Measurements from ENCODE around the gene CYP2U1. TPM values are rescaled to one million over a fixed set of nuclear protein-coding genes. Genes with fewer than 3 reads are reported as not detected.

CYP2U1 gene
- total and polyA plus RNA-seq, 2 of the 8 experiments (the other 6 are each of a cell fraction or from before 2014, with no cell fraction given), result 3.1 to 5.0 TPM

- TF ChIP-seq KDM1A (IDR thresholded peaks at IDR 0.05; ENCODE audit: borderline replicate concordance, low read length) (no peak), SUZ12 (IDR thresholded peaks at IDR 0.05; ENCODE audit: low read length) (0 out of 2 replicates have a peak, but pooled peaks have one; percentile 30), MAX (IDR thresholded peaks at IDR 0.05) (peak; percentile 50), JUND (IDR thresholded peaks at IDR 0.05; ENCODE audit: low read length) (no peak), BCL11A (IDR thresholded peaks at IDR 0.05; ENCODE audit: low read depth in 2 of 2, low read length in 2 of 2) (no peak), ASH2L (IDR thresholded peaks at IDR 0.05; ENCODE audit: low read length) (peak; percentile 60), CREB1 (IDR thresholded peaks at IDR 0.05) (peak; percentile 41; the same call in 1 of the 2 replicates), SIX5 (IDR thresholded peaks at IDR 0.05; ENCODE audit: low read depth, low read length) (no peak), CTBP2 (IDR thresholded peaks at IDR 0.05; ENCODE audit: borderline replicate concordance, insufficient read depth, insufficient read length, low read length) (peak; percentile 67), BACH1 (IDR thresholded peaks at IDR 0.05; ENCODE audit: low read length) (no peak; the same call in 1 of the 2 replicates), ZNF274 (IDR thresholded peaks at IDR 0.05; ENCODE audit: borderline replicate concordance, extremely low read depth, low read length) (no peak), SIN3A (conservative IDR thresholded peaks at IDR 0.05 in 1 of 2, IDR thresholded peaks at IDR 0.05 in 1 of 2; ENCODE audit: low read depth in 1 of 2, low read length in 2 of 2) (no peak), POLR2AphosphoS5 (IDR thresholded peaks at IDR 0.05; ENCODE audit: low read depth, low read length) (peak; percentile 45; the same call in 1 of the 2 replicates), USF2 (IDR thresholded peaks at IDR 0.05; ENCODE audit: low read length) (no peak), HDAC6 (IDR thresholded peaks at IDR 0.05; ENCODE audit: low read depth, low read length) (no peak), RNF2 (IDR thresholded peaks at IDR 0.05; ENCODE audit: borderline replicate concordance, low read depth, low read length, missing control alignments, poor library complexity, severe bottlenecking) (no peak), CTCF (IDR thresholded peaks at IDR 0.05; ENCODE audit: control extremely low read depth in 1 of 3, insufficient read depth in 1 of 3, low read depth in 1 of 3, low read length in 3 of 3) (peak in 1 of 3 experiments; percentile 23; a peak in 2 of 4 replicates), EGR1 (IDR thresholded peaks at IDR 0.05; ENCODE audit: borderline replicate concordance, low read depth, low read length) (peak; percentile 46; the same call in 1 of the 2 replicates)
Measured at GRCh38 chr4:107930821-107931774, at the start of gene CYP2U1 (continued).

Data from H1 (cell line).